Naive B cell (primary cell): ENCODE measurements around the gene ADGRE3. TPM values are rescaled to one million over a fixed set of nuclear protein-coding genes. Genes with fewer than 3 reads are reported as not detected.

ENCODE experiments used
- ATAC-seq, 2 donors: fragments of 150-1000 bp; cut with Tn5 transposase; 2 replicates each; pipeline ENCODE4 v1.10.0; 2021; ENCODE audit warnings: low read depth in 2 of 2, mild to moderate bottlenecking in 2 of 2, moderate library complexity in 2 of 2
- DNase-seq: peaks from one replicate; pipeline ENCODE4 v3.0.0; 2022
- H3K27ac Mint-ChIP-seq, 6 donors: one replicate each; pipeline ENCODE4 v1.8.0; 2020 to 2022; ENCODE audit warnings: mild to moderate bottlenecking in 6 of 6, mixed read lengths in 6 of 6, moderate library complexity in 5 of 6, inconsistent platforms in 2 of 6
- H3K27me3 Mint-ChIP-seq, 3 donors: one replicate each; pipeline ENCODE4 v1.8.0; 2021 to 2022; ENCODE audit warnings: mixed read lengths in 3 of 3, mild to moderate bottlenecking in 1 of 3
- H3K36me3 Mint-ChIP-seq, 2 donors: one replicate each; pipeline ENCODE4 v1.8.0; 2020 to 2022; ENCODE audit warnings: mixed read lengths in 2 of 2, inconsistent platforms in 1 of 2, mild to moderate bottlenecking in 1 of 2
- H3K4me1 Mint-ChIP-seq, 3 donors: one replicate each; pipeline ENCODE4 v1.8.0; 2020 to 2022; ENCODE audit warnings: mixed read lengths in 3 of 3, inconsistent platforms in 1 of 3, mild to moderate bottlenecking in 1 of 3, moderate library complexity in 1 of 3
- H3K4me3 Mint-ChIP-seq, 8 donors: one replicate each; pipeline ENCODE4 v1.8.0; 2020 to 2022; ENCODE audit warnings: mild to moderate bottlenecking in 8 of 8, mixed read lengths in 8 of 8, moderate library complexity in 8 of 8, inconsistent platforms in 2 of 8
- H3K9me3 Mint-ChIP-seq, 7 donors: one replicate each; pipeline ENCODE4 v1.8.0; 2020 to 2022; ENCODE audit warnings: mixed read lengths in 7 of 7, mild to moderate bottlenecking in 5 of 7, inconsistent platforms in 2 of 7, moderate library complexity in 1 of 7
- polyA plus RNA-seq, 6 donors: library from polyadenylated mRNA; unstranded; fragments of 300-500 nt; fragmentation: Illumina TruSeq; gene quantifications; one replicate each; pipeline ENCODE4 v1.2.3, GENCODE V29; 2021; ENCODE audit warnings: low read depth in 6 of 6

Gene ADGRE3
- polyA plus RNA-seq, 6 donors from 2014 or later: 0.17 to 1.2 TPM; not detected in 4

DNA sequence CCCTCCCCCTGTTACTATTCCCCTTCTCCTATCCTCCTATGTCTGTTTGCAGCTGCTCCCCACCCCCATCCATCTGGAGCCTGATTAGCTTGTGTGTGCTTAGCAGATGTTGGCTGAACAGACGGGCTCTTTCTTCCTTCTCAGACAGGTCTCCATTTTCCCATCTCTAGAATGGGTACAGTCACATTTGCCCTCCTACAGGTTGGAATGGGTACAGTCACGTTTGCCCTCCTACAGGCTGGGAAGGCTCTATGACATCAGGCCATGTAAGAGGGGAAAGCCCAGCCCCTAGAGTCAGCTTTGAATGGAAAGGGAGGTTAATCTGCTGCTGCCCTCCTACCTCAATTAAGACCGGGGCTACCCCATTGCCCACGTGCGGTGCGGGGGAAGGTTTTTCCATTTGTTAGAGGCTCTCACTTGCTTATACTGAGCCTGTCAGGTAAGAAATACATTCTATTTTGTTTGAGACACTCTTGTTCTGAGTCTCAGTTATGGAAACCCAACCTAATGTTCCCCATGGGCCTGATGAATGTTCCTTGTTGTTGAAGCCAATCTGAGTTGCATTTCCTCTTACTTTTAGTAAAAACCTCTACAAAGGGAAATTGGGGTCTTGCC lies 93.9 kb downstream of the ADGRE3 start:
- H3K36me3 Mint-ChIP-seq: peaks cover 7 to 13% of the 10 kb centered on the region in 2 donors
- no peak for ATAC-seq
- no peaks in the 10 kb centered on the region for H3K27me3 Mint-ChIP-seq
- peak overlapping the region in 6 of 8 donors; percentile 3 to 73 (median 47) for H3K4me3 Mint-ChIP-seq
- peak overlapping the region in 3 of 6 donors; percentile 61 to 89 (median 62) for H3K27ac Mint-ChIP-seq
- DNase-seq: no peak
- peaks cover 47 to 84% (median 80%) of the 10 kb centered on the region in 3 donors for H3K4me1 Mint-ChIP-seq
- H3K9me3 Mint-ChIP-seq: peaks cover 0 to 4% (median 2%) of the 10 kb centered on the region in 7 donors

DNA sequence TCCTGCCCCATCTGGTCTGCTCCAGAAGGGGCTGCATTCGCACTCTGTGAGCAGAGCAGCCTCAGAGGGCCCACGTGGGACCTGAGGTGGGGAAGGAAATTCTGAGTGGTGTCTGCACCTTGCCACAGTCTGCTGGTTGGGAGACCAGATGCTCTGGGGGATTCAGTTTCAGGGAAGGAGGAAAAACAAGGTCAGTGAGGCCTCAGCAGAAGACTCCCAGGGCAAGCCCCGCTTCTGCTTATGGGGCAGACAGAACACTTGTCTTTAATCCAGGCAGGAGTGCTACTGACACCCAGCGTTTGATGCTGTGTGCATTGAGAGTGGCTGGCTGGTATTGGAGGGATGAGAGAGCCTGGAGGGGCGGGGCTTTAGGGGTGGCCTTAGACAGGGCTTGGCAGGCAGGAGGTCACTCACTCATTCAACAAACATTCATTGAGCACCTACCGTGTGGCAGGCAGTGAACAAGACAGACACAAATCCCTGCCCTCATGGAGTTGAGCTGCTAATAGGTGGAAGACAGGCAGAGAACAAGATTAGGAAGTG lies 96.7 kb downstream of the ADGRE3 start:
- Mint-ChIP-seq H3K4me1 (peaks cover 48 to 94% (median 80%) of the 10 kb centered on the region in 3 donors), H3K36me3 (peaks cover 0 to 3% of the 10 kb centered on the region in 2 donors), H3K9me3 (peaks cover 0 to 4% (median 2%) of the 10 kb centered on the region in 7 donors), H3K27me3 (no peaks in the 10 kb centered on the region), H3K4me3 (peak overlapping the region; percentile 11 to 87 (median 74)), H3K27ac (peak overlapping the region; percentile 81 to 99 (median 94))
- DNase-seq (peak; percentile 65), ATAC-seq (peak; percentile 53 to 57)

DNA sequence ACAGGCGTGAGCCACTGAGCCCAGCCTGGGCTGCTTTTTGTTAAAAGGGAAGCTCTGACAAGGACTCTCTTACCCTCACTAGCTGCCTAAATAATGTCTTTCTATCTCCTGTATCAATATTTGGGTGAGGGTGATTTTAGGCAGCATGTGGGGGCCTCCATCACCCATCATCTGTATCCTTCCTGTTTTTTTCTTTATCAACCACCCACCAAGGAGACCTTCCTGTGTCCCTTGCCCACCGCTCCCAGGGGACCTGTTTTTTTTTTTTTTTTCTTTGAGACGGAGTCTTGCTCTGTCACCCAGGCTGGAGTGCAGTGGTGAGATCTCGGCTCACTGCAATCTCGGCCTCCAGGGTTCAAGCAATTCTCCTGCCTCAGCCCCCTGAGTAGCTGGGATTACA lies 97.4 kb downstream of the ADGRE3 start:
- no peaks in the 10 kb centered on the region for H3K27me3 Mint-ChIP-seq
- ATAC-seq: peak; percentile 25 to 32
- H3K4me1 Mint-ChIP-seq: peaks cover 44 to 88% (median 75%) of the 10 kb centered on the region in 3 donors

DNA sequence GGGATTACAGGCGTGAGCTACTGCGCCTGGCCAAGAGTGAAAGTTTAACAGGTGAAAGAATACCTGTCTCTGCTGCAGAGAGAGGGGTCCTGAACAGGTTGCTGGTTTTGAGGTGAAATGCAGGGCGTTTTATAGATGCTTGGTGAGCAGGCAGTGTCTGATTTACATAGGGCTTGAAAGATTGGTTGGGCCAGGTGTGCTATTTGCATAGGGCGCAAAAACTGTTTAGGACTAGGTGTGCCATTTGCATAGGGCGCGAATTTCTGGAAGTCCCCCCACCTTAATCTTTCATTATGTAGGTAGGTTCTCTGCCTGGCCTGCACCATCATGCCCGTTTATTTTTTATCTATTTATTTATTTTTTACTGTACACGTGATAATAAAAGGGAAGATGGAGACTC lies 98.3 kb downstream of the ADGRE3 start:
- peaks cover 0 to 2% (median 0%) of the 10 kb centered on the region in 7 donors for H3K9me3 Mint-ChIP-seq
- DNase-seq (no peak), ATAC-seq (no peak)
- peak overlapping the region in 3 of 6 donors; percentile 84 to 92 (median 90) for H3K27ac Mint-ChIP-seq
- H3K4me1 Mint-ChIP-seq: peaks cover 48 to 88% (median 73%) of the 10 kb centered on the region in 3 donors
- no peaks in the 10 kb centered on the region for H3K36me3 Mint-ChIP-seq
- H3K27me3 Mint-ChIP-seq: no peaks in the 10 kb centered on the region
- H3K4me3 Mint-ChIP-seq: peak overlapping the region in 5 of 8 donors; percentile 6 to 71 (median 28)

More for the DNA sequence above, 97.4 kb downstream of the ADGRE3 start:
- Mint-ChIP-seq H3K27ac (peak overlapping the region; percentile 81 to 99 (median 94)), H3K9me3 (peaks cover 0 to 2% (median 0%) of the 10 kb centered on the region in 7 donors), H3K36me3 (no peaks in the 10 kb centered on the region), H3K4me3 (peak overlapping the region; percentile 68 to 87 (median 78))
- peak; percentile 60 for DNase-seq

DNA sequence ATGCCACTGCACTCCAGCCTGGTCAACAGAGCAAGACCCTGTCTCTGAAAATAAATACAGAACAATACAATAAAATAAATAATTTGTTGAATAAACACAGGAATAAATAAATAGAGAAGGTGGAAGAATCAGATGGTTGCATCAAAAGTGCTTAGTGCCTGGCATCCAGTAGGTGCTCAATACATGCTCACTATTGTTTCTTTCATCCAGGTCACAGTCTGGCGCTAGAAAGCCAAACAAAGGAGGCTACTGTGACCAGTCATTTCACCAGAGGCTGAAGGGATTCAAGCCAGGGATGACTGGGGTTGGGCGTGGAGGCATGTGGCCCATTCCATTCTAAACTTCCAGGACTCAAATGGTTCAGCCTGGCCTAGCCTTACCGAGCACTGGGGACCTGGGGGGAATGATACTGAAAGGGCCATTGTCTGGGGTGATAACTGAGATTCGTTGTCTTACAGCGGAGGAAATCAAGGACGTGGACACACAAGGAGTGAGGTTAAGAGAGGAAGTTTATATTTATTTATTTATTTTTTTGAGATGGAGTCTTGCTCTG lies 99.1 kb downstream of the ADGRE3 start:
- Mint-ChIP-seq H3K4me1 (peaks cover 44 to 88% (median 65%) of the 10 kb centered on the region in 3 donors), H3K36me3 (no peaks in the 10 kb centered on the region), H3K4me3 (peak overlapping the region in 3 of 8 donors; percentile 24 to 72 (median 63)), H3K27ac (peak overlapping the region in 5 of 6 donors; percentile 84 to 98 (median 90)), H3K9me3 (peaks cover 0 to under 1% (median 0%) of the 10 kb centered on the region in 7 donors), H3K27me3 (no peaks in the 10 kb centered on the region)
- DNase-seq (no peak), ATAC-seq (no peak)

DNA sequence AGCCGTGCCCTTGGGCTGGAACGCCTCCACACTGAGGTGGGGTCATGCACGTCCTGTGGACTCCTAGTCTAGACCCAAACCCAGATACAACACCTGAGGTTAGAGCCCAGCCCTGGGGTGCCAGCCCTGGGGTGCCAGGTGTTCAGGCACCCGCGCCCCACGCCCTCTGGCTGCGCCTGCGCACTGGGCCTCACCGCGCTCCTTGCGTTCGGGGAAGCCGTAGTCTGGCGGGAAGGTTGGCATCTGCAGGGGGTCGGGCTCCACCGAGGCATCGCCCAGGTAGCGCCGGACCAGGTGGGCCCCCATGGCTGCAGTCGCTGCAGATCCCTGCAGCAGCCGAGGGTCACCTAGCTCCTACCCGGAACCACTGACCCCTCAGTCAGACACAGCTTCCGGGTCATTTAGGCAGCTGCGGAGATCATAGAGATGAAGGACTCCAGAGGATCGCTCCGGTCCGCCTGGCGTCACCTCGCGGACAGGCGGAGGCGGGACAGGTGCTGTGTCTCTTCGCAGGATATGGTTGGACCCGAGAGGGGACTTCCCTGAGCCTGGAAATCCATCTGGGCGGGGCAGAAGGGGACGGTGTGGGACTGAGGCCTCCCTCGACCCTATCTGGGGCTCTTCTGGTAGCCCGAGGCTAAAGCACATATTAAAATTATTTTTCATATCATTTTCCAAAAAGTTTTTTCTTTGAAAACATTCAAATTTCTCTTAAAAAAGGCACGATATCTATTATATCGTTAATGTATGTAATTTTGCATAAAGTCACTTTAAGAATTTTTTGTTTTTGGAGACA lies 102.8 kb downstream of the ADGRE3 start, which contains the start of gene NDUFB7:
Gene NDUFB7 (minus strand): TSS at position 372 of the 796 bp plus-strand sequence. CDS start 66 bp downstream, at position 306.
- H3K9me3 Mint-ChIP-seq: no peaks in the 10 kb centered on the region
- H3K27me3 Mint-ChIP-seq: no peaks in the 10 kb centered on the region
- peak; percentile 86 to 88 for ATAC-seq
- peaks cover 34 to 74% (median 62%) of the 10 kb centered on the region in 3 donors for H3K4me1 Mint-ChIP-seq
- no peaks in the 10 kb centered on the region for H3K36me3 Mint-ChIP-seq
- peak within 1 kb of the TSS; percentile 94 to 98 (median 96) for H3K4me3 Mint-ChIP-seq
- peak within 1 kb of the TSS; percentile 86 to 96 (median 93) for H3K27ac Mint-ChIP-seq
- DNase-seq: peak; percentile 91

DNA sequence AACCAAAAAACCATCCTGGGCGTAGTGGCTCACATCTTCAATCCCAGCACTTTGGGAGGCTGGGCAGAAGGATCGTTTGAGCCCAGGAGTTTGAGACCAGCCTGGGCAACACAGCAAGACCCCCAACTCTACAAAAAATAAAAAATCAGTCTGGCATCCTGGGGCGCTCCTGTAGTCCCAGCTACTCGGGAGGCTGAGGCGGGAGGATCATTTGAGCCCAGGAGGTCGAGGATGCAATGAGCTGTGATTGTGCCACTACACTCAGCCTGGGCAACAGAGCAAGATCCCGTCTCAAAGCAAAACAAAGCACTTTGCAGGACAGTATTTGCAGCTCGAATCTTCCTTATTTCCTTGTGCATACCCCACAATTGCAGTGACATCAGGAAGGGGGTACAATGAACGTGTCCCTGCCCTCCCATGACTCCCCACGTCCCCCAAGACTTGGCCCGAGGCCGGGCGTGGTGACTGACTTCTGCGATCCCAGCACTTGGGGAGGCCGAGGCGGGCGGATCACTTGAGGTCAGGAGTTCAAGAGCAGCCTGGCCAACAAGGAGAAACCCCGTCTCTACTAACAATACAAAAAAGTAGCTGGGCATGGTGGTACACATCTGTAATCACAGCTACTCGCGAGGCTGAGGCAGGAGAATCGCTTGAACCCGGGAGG lies 103.6 kb downstream of the ADGRE3 start:
- no peak for DNase-seq
- H3K9me3 Mint-ChIP-seq: no peaks in the 10 kb centered on the region
- no peaks in the 10 kb centered on the region for H3K27me3 Mint-ChIP-seq
- peaks cover 34 to 65% (median 55%) of the 10 kb centered on the region in 3 donors for H3K4me1 Mint-ChIP-seq
- H3K4me3 Mint-ChIP-seq: peak overlapping the region; percentile 94 to 98 (median 96)
- H3K27ac Mint-ChIP-seq: peak overlapping the region in 3 of 6 donors; percentile 92 to 96 (median 93)
- ATAC-seq: no peak
- H3K36me3 Mint-ChIP-seq: no peaks in the 10 kb centered on the region

Other genes starting within 250 kb of the ADGRE3 start
- 10 to 100 TPM; 37.1 to 67.9 (median 48.0) TPM for gene PKN1, start 241.5 kb downstream of the ADGRE3 start, polyA plus RNA-seq
- gene PTGER1, start 199.5 kb downstream of the ADGRE3 start, polyA plus RNA-seq: not detected
- gene GIPC1, start 178.7 kb downstream of the ADGRE3 start, polyA plus RNA-seq: 10 to 100 TPM in 1 of 6 donors, 1 to 10 TPM in 5; 6.9 to 10.3 (median 7.5) TPM
- 100 to 1,000 TPM in 2 of 6 donors, 10 to 100 TPM in 4; 73.1 to 113 (median 75.9) TPM for gene DNAJB1, start 156.4 kb downstream of the ADGRE3 start, polyA plus RNA-seq
- gene TECR, start 145.2 kb downstream of the ADGRE3 start, polyA plus RNA-seq: 100 to 1,000 TPM in 5 of 6 donors, 10 to 100 TPM in 1; 95.6 to 169 (median 116) TPM
- gene NDUFB7, start 102.8 kb downstream of the ADGRE3 start, polyA plus RNA-seq: 100 to 1,000 TPM; 141 to 216 (median 170) TPM
- 100 to 1,000 TPM in 1 of 6 donors, 10 to 100 TPM in 5; 71.6 to 127 (median 93.6) TPM for gene CLEC17A, start 91.8 kb downstream of the ADGRE3 start, polyA plus RNA-seq
- 10 to 100 TPM in 4 of 6 donors, 1 to 10 TPM in 2; 8.6 to 18.1 (median 11.0) TPM for gene ZNF333, start 15.2 kb upstream of the ADGRE3 start, polyA plus RNA-seq
- gene ADGRE2, start 103.7 kb upstream of the ADGRE3 start, polyA plus RNA-seq: under 1 TPM in 3 of 6 donors, not detected in 3; 0.13 to 0.51 (median 0.35) TPM
- gene OR7A5, start 160.3 kb upstream of the ADGRE3 start, polyA plus RNA-seq: not detected
- not detected for gene OR7C1, start 160.3 kb upstream of the ADGRE3 start, polyA plus RNA-seq
- gene OR7A10, start 174.1 kb upstream of the ADGRE3 start, polyA plus RNA-seq: not detected
- gene OR7A17, start 211.3 kb upstream of the ADGRE3 start, polyA plus RNA-seq: not detected